Measurements from ENCODE around the gene MEX3A. TPM values are rescaled to one million over a fixed set of nuclear protein-coding genes. Genes with fewer than 3 reads are reported as not detected.
A peak's percentile ranks its signal among the peaks of the same experiment; 100 is the strongest.

Gene MEX3A
- total RNA-seq, 1 donor from 2014 or later: 63.9 TPM

- Mint-ChIP-seq H3K27me3 (ENCODE audit: unreplicated experiment) (peaks cover 22% of the 10 kb centered on the region), H3K9me3 (ENCODE audit: unreplicated experiment) (no peaks in the 10 kb centered on the region), H3K4me3 (ENCODE audit: unreplicated experiment) (no peak overlapping the region), H3K4me1 (ENCODE audit: unreplicated experiment) (peaks cover 40% of the 10 kb centered on the region), H3K36me3 (ENCODE audit: low read depth, unreplicated experiment) (no peaks in the 10 kb centered on the region), H3K27ac (ENCODE audit: unreplicated experiment) (no peak overlapping the region)
- no peak for DNase-seq (ENCODE audit: low spot score)
- TF ChIP-seq CTCF (IDR thresholded peaks at IDR 0.05; ENCODE audit: unreplicated experiment): no peak
Observed at GRCh38 chr1:156108057-156108456, 25.8 kb upstream of the MEX3A start.

- peak overlapping the region; percentile 86 for H3K4me3 Mint-ChIP-seq (ENCODE audit: unreplicated experiment)
- H3K27ac Mint-ChIP-seq (ENCODE audit: unreplicated experiment): peak overlapping the region; percentile 100
- H3K36me3 Mint-ChIP-seq (ENCODE audit: low read depth, unreplicated experiment): no peaks in the 10 kb centered on the region
- H3K27me3 Mint-ChIP-seq (ENCODE audit: unreplicated experiment): peaks cover 27% of the 10 kb centered on the region
- H3K4me1 Mint-ChIP-seq (ENCODE audit: unreplicated experiment): peaks cover 48% of the 10 kb centered on the region
- no peak for DNase-seq (ENCODE audit: low spot score)
- TF ChIP-seq CTCF (IDR thresholded peaks at IDR 0.05; ENCODE audit: unreplicated experiment): no peak
- H3K9me3 Mint-ChIP-seq (ENCODE audit: unreplicated experiment): no peaks in the 10 kb centered on the region
Observed at GRCh38 chr1:156106624-156107488, 24.6 kb upstream of the MEX3A start.

GRCh38 chr1:156104861-156105832 lies 22.9 kb upstream of the MEX3A start:
- peak overlapping the region; percentile 81 for H3K4me3 Mint-ChIP-seq (ENCODE audit: unreplicated experiment)
- no peak for DNase-seq (ENCODE audit: low spot score)
- H3K27me3 Mint-ChIP-seq (ENCODE audit: unreplicated experiment): peaks cover 26% of the 10 kb centered on the region
- peaks cover 64% of the 10 kb centered on the region for H3K4me1 Mint-ChIP-seq (ENCODE audit: unreplicated experiment)
- H3K9me3 Mint-ChIP-seq (ENCODE audit: unreplicated experiment): no peaks in the 10 kb centered on the region
- H3K27ac Mint-ChIP-seq (ENCODE audit: unreplicated experiment): peak overlapping the region; percentile 98
- TF ChIP-seq CTCF (IDR thresholded peaks at IDR 0.05; ENCODE audit: unreplicated experiment): no peak
- H3K36me3 Mint-ChIP-seq (ENCODE audit: low read depth, unreplicated experiment): peaks cover 12% of the 10 kb centered on the region

- peaks cover 12% of the 10 kb centered on the region for H3K36me3 Mint-ChIP-seq (ENCODE audit: low read depth, unreplicated experiment)
- H3K27ac Mint-ChIP-seq (ENCODE audit: unreplicated experiment): peak overlapping the region; percentile 98
- peaks cover 26% of the 10 kb centered on the region for H3K27me3 Mint-ChIP-seq (ENCODE audit: unreplicated experiment)
- no peaks in the 10 kb centered on the region for H3K9me3 Mint-ChIP-seq (ENCODE audit: unreplicated experiment)
- peak; percentile 37 for DNase-seq (ENCODE audit: low spot score)
- peak overlapping the region; percentile 81 for H3K4me3 Mint-ChIP-seq (ENCODE audit: unreplicated experiment)
- H3K4me1 Mint-ChIP-seq (ENCODE audit: unreplicated experiment): peaks cover 62% of the 10 kb centered on the region
- no peak for TF ChIP-seq CTCF (IDR thresholded peaks at IDR 0.05; ENCODE audit: unreplicated experiment)
Observed at GRCh38 chr1:156104065-156104810, 22.0 kb upstream of the MEX3A start.

All from endothelial cell (in vitro differentiated cells).